Measurements from ENCODE around the gene CLEC4M.

GRCh38 chr19:7775761-7776160 is 12.7 kb downstream of the CLEC4M start:
- TF ChIP-seq CTCF (IDR thresholded peaks at IDR 0.05) (no peak), POLR2AphosphoS5 (IDR thresholded peaks at IDR 0.05) (no peak)
